ENCODE data around the gene WDFY3.

The WDFY3 gene

GRCh38 chr4:84936123-84936522 is 30.4 kb downstream of the WDFY3 start:
- FAIRE-seq: no peak
- TF ChIP-seq POLR2A (IDR thresholded peaks at IDR 0.05; ENCODE audit: low read depth, low read length): no peak
- DNase-seq (ENCODE audit: insufficient read length, low spot score): no peak

GRCh38 chr4:84932462-84932861 is 34.0 kb downstream of the WDFY3 start:
- no peak for FAIRE-seq
- DNase-seq (ENCODE audit: insufficient read length, low spot score): no peak
- no peak for TF ChIP-seq POLR2A (IDR thresholded peaks at IDR 0.05; ENCODE audit: low read depth, low read length)

- no peak for FAIRE-seq
Observed at GRCh38 chr4:84931961-84932360, 34.5 kb downstream of the WDFY3 start.

GRCh38 chr4:84931274-84931673 is 35.2 kb downstream of the WDFY3 start:
- no peak for TF ChIP-seq POLR2A (IDR thresholded peaks at IDR 0.05; ENCODE audit: low read depth, low read length)
- no peak for DNase-seq (ENCODE audit: insufficient read length, low spot score)
- FAIRE-seq: no peak

More at GRCh38 chr4:84931961-84932360, 34.5 kb downstream of the WDFY3 start:
- TF ChIP-seq POLR2A (IDR thresholded peaks at IDR 0.05; ENCODE audit: low read depth, low read length): no peak
- DNase-seq (ENCODE audit: insufficient read length, low spot score): no peak

GRCh38 chr4:84928089-84928488 is 38.4 kb downstream of the WDFY3 start:
- FAIRE-seq: no peak
- TF ChIP-seq POLR2A (IDR thresholded peaks at IDR 0.05; ENCODE audit: low read depth, low read length): no peak
- no peak for DNase-seq (ENCODE audit: insufficient read length, low spot score)

- FAIRE-seq: no peak
- no peak for TF ChIP-seq POLR2A (IDR thresholded peaks at IDR 0.05; ENCODE audit: low read depth, low read length)
- no peak for DNase-seq (ENCODE audit: insufficient read length, low spot score)
Observed at GRCh38 chr4:84927428-84927827, 39.1 kb downstream of the WDFY3 start.

- FAIRE-seq: no peak
- TF ChIP-seq POLR2A (IDR thresholded peaks at IDR 0.05; ENCODE audit: low read depth, low read length): no peak
- no peak for DNase-seq (ENCODE audit: insufficient read length, low spot score)
Observed at GRCh38 chr4:84925558-84925957, 40.9 kb downstream of the WDFY3 start.

- DNase-seq (ENCODE audit: insufficient read length, low spot score) (no peak), FAIRE-seq (no peak)
- no peak for TF ChIP-seq POLR2A (IDR thresholded peaks at IDR 0.05; ENCODE audit: low read depth, low read length)
Observed at GRCh38 chr4:84924434-84924833, 42.1 kb downstream of the WDFY3 start.

- no peak for DNase-seq (ENCODE audit: insufficient read length, low spot score)
- TF ChIP-seq POLR2A (IDR thresholded peaks at IDR 0.05; ENCODE audit: low read depth, low read length): no peak
- peak; percentile 82 for FAIRE-seq
Observed at GRCh38 chr4:84920617-84921016, 45.9 kb downstream of the WDFY3 start.

GRCh38 chr4:84917869-84918600 is 48.5 kb downstream of the WDFY3 start:
- TF ChIP-seq POLR2A (IDR thresholded peaks at IDR 0.05; ENCODE audit: low read depth, low read length): no peak
- DNase-seq (ENCODE audit: insufficient read length, low spot score) (no peak), FAIRE-seq (no peak)

- no peak for FAIRE-seq
- no peak for DNase-seq (ENCODE audit: insufficient read length, low spot score)
- no peak for TF ChIP-seq POLR2A (IDR thresholded peaks at IDR 0.05; ENCODE audit: low read depth, low read length)
Observed at GRCh38 chr4:84917086-84917821, 49.2 kb downstream of the WDFY3 start.

- TF ChIP-seq POLR2A (IDR thresholded peaks at IDR 0.05; ENCODE audit: low read depth, low read length): no peak
- FAIRE-seq (no peak), DNase-seq (ENCODE audit: insufficient read length, low spot score) (no peak)
Observed at GRCh38 chr4:84916227-84916626, 50.3 kb downstream of the WDFY3 start.

- no peak for TF ChIP-seq POLR2A (IDR thresholded peaks at IDR 0.05; ENCODE audit: low read depth, low read length)
- DNase-seq (ENCODE audit: insufficient read length, low spot score) (no peak), FAIRE-seq (no peak)
Observed at GRCh38 chr4:84915396-84915780, 51.1 kb downstream of the WDFY3 start.

- FAIRE-seq: no peak
Observed at GRCh38 chr4:84914686-84915395, 51.6 kb downstream of the WDFY3 start.

More at GRCh38 chr4:84914686-84915395, 51.6 kb downstream of the WDFY3 start:
- no peak for TF ChIP-seq POLR2A (IDR thresholded peaks at IDR 0.05; ENCODE audit: low read depth, low read length)
- DNase-seq (ENCODE audit: insufficient read length, low spot score): no peak

All from H54 (cell line).